GM20000 (cell line): ENCODE data around the gene ESYT2.
A peak's percentile ranks its signal among the peaks of the same experiment; 100 is the strongest.

Experiments used
- DNase-seq: peaks from one replicate; pipeline ENCODE4 v3.0.0; 2012; ENCODE audit warnings: low spot score
- CTCF ChIP-seq: IDR thresholded peaks from 2 replicates; pipeline ENCODE4 v1.5.1; 2012; ENCODE audit warnings: mild to moderate bottlenecking, control low read depth; ENCODE audit errors: extremely low read depth, missing control alignments

The ESYT2 gene

GRCh38 chr7:158819571-158820203, 9.6 kb downstream of the ESYT2 start:
- TF ChIP-seq CTCF, result no peak
- no peak for DNase-seq

GRCh38 chr7:158818325-158819213, 10.7 kb downstream of the ESYT2 start:
- DNase-seq, result peak; percentile 78
- no peak for TF ChIP-seq CTCF

GRCh38 chr7:158816995-158817394, 12.3 kb downstream of the ESYT2 start:
- no peak for DNase-seq
- no peak for TF ChIP-seq CTCF

- TF ChIP-seq CTCF, result no peak
- no peak for DNase-seq
Observed at GRCh38 chr7:158816271-158816670, 13.0 kb downstream of the ESYT2 start.

GRCh38 chr7:158815800-158816128, 13.5 kb downstream of the ESYT2 start:
- no peak for DNase-seq
- TF ChIP-seq CTCF, result no peak

GRCh38 chr7:158815083-158815799, 14.1 kb downstream of the ESYT2 start:
- no peak for TF ChIP-seq CTCF
- no peak for DNase-seq

GRCh38 chr7:158814637-158815036, 14.7 kb downstream of the ESYT2 start:
- TF ChIP-seq CTCF, result no peak
- no peak for DNase-seq
